Astrocyte (in vitro differentiated cells and primary cell): ENCODE results near the gene PLLP. TPM values are rescaled to one million over a fixed set of nuclear protein-coding genes. Genes with fewer than 3 reads are reported as not detected.

Experiments
- DNase-seq: peaks from one replicate; pipeline ENCODE4 v3.0.0-alpha.2; 2010; ENCODE audit warnings: low read depth
- FAIRE-seq: peaks from 2 replicates; lab custom pipeline; 2011; peaks lifted over from hg19 to GRCh38; lab: Jason Lieb, UNC
- H2AFZ ChIP-seq: 2 replicates; pipeline ENCODE4 v1.6.0; 2012; ENCODE audit warnings: low read depth, low read length, inconsistent platforms
- H3K27ac ChIP-seq: 2 replicates; pipeline ENCODE4 v1.5.1; 2011; ENCODE audit warnings: low read depth, low read length, inconsistent platforms
- H3K27me3 ChIP-seq: 2 replicates; pipeline ENCODE4 v1.6.0; 2011; ENCODE audit warnings: low read length, inconsistent platforms; ENCODE audit not compliant: insufficient read depth
- H3K36me3 ChIP-seq: 2 replicates; pipeline ENCODE4 v1.5.1; 2011; ENCODE audit warnings: low read length, inconsistent platforms; ENCODE audit not compliant: insufficient read depth
- H3K4me1 ChIP-seq: 2 replicates; pipeline ENCODE4 v1.5.1; 2011; ENCODE audit warnings: low read length, inconsistent platforms; ENCODE audit not compliant: insufficient read depth
- H3K4me2 ChIP-seq: 2 replicates; pipeline ENCODE4 v1.6.0; 2012; ENCODE audit warnings: low read length, inconsistent platforms
- H3K4me3 ChIP-seq: 2 replicates; pipeline ENCODE4 v1.5.1; 2011; ENCODE audit warnings: low read depth, mild to moderate bottlenecking, low read length, inconsistent platforms; ENCODE audit not compliant: insufficient read depth
- H3K79me2 ChIP-seq: 2 replicates; pipeline ENCODE4 v1.6.0; 2012; ENCODE audit warnings: mild to moderate bottlenecking, low read length, inconsistent platforms; ENCODE audit not compliant: insufficient read depth
- H3K9ac ChIP-seq: 2 replicates; pipeline ENCODE4 v1.6.0; 2012; ENCODE audit warnings: mild to moderate bottlenecking, low read length, inconsistent platforms
- H3K9me3 ChIP-seq: 2 replicates; pipeline ENCODE4 v1.5.1; 2012; ENCODE audit warnings: low read depth, mild to moderate bottlenecking, low read length, inconsistent platforms; ENCODE audit not compliant: insufficient read depth
- H4K20me1 ChIP-seq: 2 replicates; pipeline ENCODE4 v1.6.0; 2012; ENCODE audit warnings: low read length, inconsistent platforms; ENCODE audit not compliant: insufficient read depth
- H3K27ac Mint-ChIP-seq: one replicate; pipeline ENCODE4 v1.8.0; 2021; ENCODE audit warnings: mild to moderate bottlenecking, mixed read lengths; ENCODE audit not compliant: unreplicated experiment
- H3K27me3 Mint-ChIP-seq: one replicate; pipeline ENCODE4 v1.8.0; 2021; ENCODE audit warnings: low read depth, mixed read lengths; ENCODE audit not compliant: unreplicated experiment
- H3K36me3 Mint-ChIP-seq: one replicate; pipeline ENCODE4 v1.8.0; 2021; ENCODE audit warnings: low read depth, mixed read lengths; ENCODE audit not compliant: unreplicated experiment
- H3K4me1 Mint-ChIP-seq: one replicate; pipeline ENCODE4 v1.8.0; 2021; ENCODE audit warnings: low read depth, mixed read lengths; ENCODE audit not compliant: unreplicated experiment
- H3K4me3 Mint-ChIP-seq: one replicate; pipeline ENCODE4 v1.8.0; 2021; ENCODE audit warnings: mild to moderate bottlenecking, moderate library complexity, mixed read lengths; ENCODE audit not compliant: unreplicated experiment
- H3K9me3 Mint-ChIP-seq: one replicate; pipeline ENCODE4 v1.8.0; 2021; ENCODE audit warnings: mild to moderate bottlenecking, mixed read lengths; ENCODE audit not compliant: unreplicated experiment
- EZH2 ChIP-seq: IDR thresholded peaks from 2 replicates; pipeline ENCODE4 v1.6.1; 2012; ENCODE audit warnings: mild to moderate bottlenecking, low read length, inconsistent platforms; ENCODE audit not compliant: insufficient read depth
- total RNA-seq: library from RNA; stranded (reverse); gene quantifications from 2 replicates; pipeline ENCODE4 v1.2.1, GENCODE V29; 2021
- TF ChIP-seq, protein P1 (sequence below): IDR thresholded peaks from 2 replicates; pipeline ENCODE4 v1.5.1; 2011; ENCODE audit warnings: low read depth, mild to moderate bottlenecking, inconsistent platforms, low read length, moderate library complexity; ENCODE audit not compliant: insufficient read depth

Gene PLLP
- total RNA-seq, 1 donor from 2014 or later, result 0.93 TPM

DNA sequence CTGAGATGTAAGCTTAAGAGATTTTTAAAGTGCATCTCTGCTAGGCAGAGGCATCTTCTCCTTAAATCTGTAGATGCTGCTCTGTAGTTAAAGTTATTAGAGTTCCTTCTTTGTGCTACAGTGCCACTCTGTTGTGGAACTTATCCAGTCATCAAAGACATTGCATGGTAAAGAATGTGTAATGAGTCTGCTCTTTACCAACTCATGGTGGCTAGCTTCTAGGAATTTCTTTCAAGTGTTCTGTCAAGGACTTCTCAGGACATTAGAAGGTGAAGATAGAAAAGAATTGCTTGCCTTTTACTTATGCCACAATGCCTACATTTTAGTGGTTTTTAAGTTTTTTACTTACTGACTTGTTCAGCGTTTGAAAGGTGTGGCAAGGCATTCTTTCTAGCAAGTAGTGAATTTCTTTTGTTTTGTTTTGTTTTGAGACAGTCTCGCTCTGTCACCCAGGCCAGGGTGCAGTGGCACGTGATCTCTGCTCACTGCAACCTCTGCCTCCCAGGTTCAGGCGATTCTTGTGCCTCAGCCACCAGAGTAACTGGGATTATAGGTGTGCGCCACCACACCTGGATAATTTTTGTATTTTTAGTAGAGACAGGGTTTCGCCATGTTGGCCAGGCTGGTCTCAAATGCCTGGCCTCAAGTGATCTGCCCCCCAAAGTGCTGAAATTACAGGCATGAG lies 59.7 kb downstream of the PLLP start:
- peaks cover 3% of the 10 kb centered on the region for H4K20me1 ChIP-seq
- no peak for FAIRE-seq
- H3K36me3 Mint-ChIP-seq, result peaks cover 34% of the 10 kb centered on the region

DNA sequence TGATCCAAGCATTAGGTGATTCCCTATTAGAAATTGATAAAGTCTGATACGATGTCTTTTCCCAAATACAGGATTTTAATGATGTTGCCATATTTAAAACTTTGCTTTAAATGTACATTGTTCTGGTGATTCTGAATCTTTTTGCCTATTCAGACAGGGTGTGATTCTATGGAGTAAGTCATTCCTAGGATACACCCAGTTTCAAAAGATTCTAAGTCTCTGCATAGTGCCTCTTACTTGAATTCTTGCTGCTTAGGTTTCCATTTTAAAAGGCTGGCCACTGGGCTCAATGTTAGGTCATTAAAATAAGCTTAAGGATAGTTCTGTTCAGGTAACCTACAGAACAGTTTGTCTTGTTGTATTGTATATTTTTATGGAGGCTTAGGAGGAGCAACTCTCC lies 61.4 kb downstream of the PLLP start:
- no peak overlapping the region for H3K4me2 ChIP-seq
- no peak overlapping the region for H3K4me3 Mint-ChIP-seq
- no peaks in the 10 kb centered on the region for H3K9me3 ChIP-seq
- no peak overlapping the region for H3K4me3 ChIP-seq
- TF ChIP-seq, protein P1, sequence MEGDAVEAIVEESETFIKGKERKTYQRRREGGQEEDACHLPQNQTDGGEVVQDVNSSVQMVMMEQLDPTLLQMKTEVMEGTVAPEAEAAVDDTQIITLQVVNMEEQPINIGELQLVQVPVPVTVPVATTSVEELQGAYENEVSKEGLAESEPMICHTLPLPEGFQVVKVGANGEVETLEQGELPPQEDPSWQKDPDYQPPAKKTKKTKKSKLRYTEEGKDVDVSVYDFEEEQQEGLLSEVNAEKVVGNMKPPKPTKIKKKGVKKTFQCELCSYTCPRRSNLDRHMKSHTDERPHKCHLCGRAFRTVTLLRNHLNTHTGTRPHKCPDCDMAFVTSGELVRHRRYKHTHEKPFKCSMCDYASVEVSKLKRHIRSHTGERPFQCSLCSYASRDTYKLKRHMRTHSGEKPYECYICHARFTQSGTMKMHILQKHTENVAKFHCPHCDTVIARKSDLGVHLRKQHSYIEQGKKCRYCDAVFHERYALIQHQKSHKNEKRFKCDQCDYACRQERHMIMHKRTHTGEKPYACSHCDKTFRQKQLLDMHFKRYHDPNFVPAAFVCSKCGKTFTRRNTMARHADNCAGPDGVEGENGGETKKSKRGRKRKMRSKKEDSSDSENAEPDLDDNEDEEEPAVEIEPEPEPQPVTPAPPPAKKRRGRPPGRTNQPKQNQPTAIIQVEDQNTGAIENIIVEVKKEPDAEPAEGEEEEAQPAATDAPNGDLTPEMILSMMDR, result no peak
- TF ChIP-seq EZH2, result no peak
- H3K27ac ChIP-seq, result no peak overlapping the region
- H3K79me2 ChIP-seq, result no peaks in the 10 kb centered on the region
- no peaks in the 10 kb centered on the region for H3K4me1 ChIP-seq
- no peak for DNase-seq
- H3K27me3 Mint-ChIP-seq, result no peaks in the 10 kb centered on the region
- H4K20me1 ChIP-seq, result peaks cover 3% of the 10 kb centered on the region
- no peak for FAIRE-seq
- H3K36me3 Mint-ChIP-seq, result peaks cover 48% of the 10 kb centered on the region
- no peaks in the 10 kb centered on the region for H3K27me3 ChIP-seq
- no peak overlapping the region for H2AFZ ChIP-seq
- H3K9me3 Mint-ChIP-seq, result peaks cover 7% of the 10 kb centered on the region
- no peak overlapping the region for H3K27ac Mint-ChIP-seq
- peaks cover 8% of the 10 kb centered on the region for H3K4me1 Mint-ChIP-seq
- H3K9ac ChIP-seq, result no peak overlapping the region
- peaks cover 56% of the 10 kb centered on the region for H3K36me3 ChIP-seq

More for the DNA sequence above, 59.7 kb downstream of the PLLP start:
- DNase-seq, result no peak
- H3K27ac ChIP-seq, result no peak overlapping the region
- no peak overlapping the region for H2AFZ ChIP-seq
- Mint-ChIP-seq H3K9me3 (no peaks in the 10 kb centered on the region), H3K4me3 (no peak overlapping the region), H3K4me1 (peaks cover 8% of the 10 kb centered on the region), H3K27me3 (no peaks in the 10 kb centered on the region), H3K27ac (no peak overlapping the region)
- H3K4me2 ChIP-seq, result no peak overlapping the region
- H3K36me3 ChIP-seq, result peaks cover 57% of the 10 kb centered on the region
- H3K9ac ChIP-seq, result no peak overlapping the region
- H3K27me3 ChIP-seq, result no peaks in the 10 kb centered on the region
- H3K4me1 ChIP-seq, result no peaks in the 10 kb centered on the region
- H3K9me3 ChIP-seq, result no peaks in the 10 kb centered on the region
- no peak overlapping the region for H3K4me3 ChIP-seq
- no peaks in the 10 kb centered on the region for H3K79me2 ChIP-seq
- no peak for TF ChIP-seq EZH2
- TF ChIP-seq, protein P1, result no peak

GRCh38 chr16:57216968-57217367 lies 67.5 kb downstream of the PLLP start:
- H3K27ac Mint-ChIP-seq, result no peak overlapping the region
- FAIRE-seq, result no peak
- TF ChIP-seq, protein P1, result no peak
- no peak for TF ChIP-seq EZH2

More at GRCh38 chr16:57216968-57217367, 67.5 kb downstream of the PLLP start:
- DNase-seq, result no peak
- no peaks in the 10 kb centered on the region for H3K79me2 ChIP-seq
- Mint-ChIP-seq H3K27me3 (no peaks in the 10 kb centered on the region), H3K36me3 (peaks cover 74% of the 10 kb centered on the region), H3K4me3 (no peak overlapping the region), H3K9me3 (peaks cover 25% of the 10 kb centered on the region), H3K4me1 (no peaks in the 10 kb centered on the region)
- peaks cover 10% of the 10 kb centered on the region for H3K9me3 ChIP-seq
- H3K36me3 ChIP-seq, result peaks cover 66% of the 10 kb centered on the region
- H3K4me1 ChIP-seq, result no peaks in the 10 kb centered on the region
- no peak overlapping the region for H3K4me2 ChIP-seq
- H4K20me1 ChIP-seq, result peaks cover 2% of the 10 kb centered on the region
- H3K27ac ChIP-seq, result no peak overlapping the region
- H3K9ac ChIP-seq, result no peak overlapping the region
- H2AFZ ChIP-seq, result no peak overlapping the region
- no peak overlapping the region for H3K4me3 ChIP-seq
- no peaks in the 10 kb centered on the region for H3K27me3 ChIP-seq
